Gastrocnemius medialis (tissue), 4 donors: ENCODE measurements around the gene ABI3. TPM values are rescaled to one million over a fixed set of nuclear protein-coding genes. Genes with fewer than 3 reads are reported as not detected.

Experiments used
- ATAC-seq, 2 donors: fragments of 150-250 bp; one replicate each; pipeline ENCODE4 v1.9.1; 2016
- DNase-seq, 2 donors: peaks; one replicate each; pipeline ENCODE4 v3.0.0-alpha.2; 2019
- H3K27ac ChIP-seq, 4 donors: fragments of 200-600 bp; sonication (generic); 1 replicate in 1 of 4; 2 replicates in 3 of 4; pipeline ENCODE4 v1.5.1; 2016 to 2018; ENCODE audit warnings: mild to moderate bottlenecking in 2 of 4, moderate library complexity in 1 of 4
- H3K27me3 ChIP-seq, 3 donors: fragments of 200-600 bp; sonication (generic) in 2 of 3; 1 replicate in 1 of 3; 2 replicates in 2 of 3; pipeline versions ENCODE4 v1.5.1 to v1.6.0; 2016 to 2019; ENCODE audit warnings: mild to moderate bottlenecking in 1 of 3, moderate library complexity in 1 of 3
- H3K36me3 ChIP-seq, 2 donors: fragments of 200-600 bp; sonication (generic) in 1 of 2; one replicate each; pipeline ENCODE4 v1.5.1; 2017 to 2018
- H3K4me1 ChIP-seq, 2 donors: fragments of 200-600 bp; sonication (generic) in 1 of 2; one replicate each; pipeline ENCODE4 v1.5.1; 2016 to 2017; ENCODE audit warnings: mild to moderate bottlenecking in 2 of 2
- H3K4me3 ChIP-seq, 4 donors: fragments of 200-600 bp; sonication (generic) in 3 of 4; 1 replicate in 1 of 4; 2 replicates in 3 of 4; pipeline ENCODE4 v1.5.1; 2016 to 2019; ENCODE audit warnings: mild to moderate bottlenecking in 2 of 4
- H3K9me3 ChIP-seq, 3 donors: fragments of 200-600 bp; sonication (generic) in 2 of 3; 1 replicate in 1 of 3; 2 replicates in 2 of 3; pipeline ENCODE4 v1.5.1; 2016 to 2019
- CTCF ChIP-seq, 5 experiments: fragments of 450-650 bp in 3 of 5; fragments of 200-600 bp in 2 of 5; sonication (generic) in 2 of 5; IDR thresholded peaks in 4 of 5; conservative IDR thresholded peaks in 1 of 5; 1 replicate in 4 of 5; 2 replicates in 1 of 5; pipeline ENCODE4 v1.5.1; 2016 to 2019; ENCODE audit warnings: antibody characterized with exemption in 5 of 5, mild to moderate bottlenecking in 3 of 5, moderate library complexity in 3 of 5
- POLR2A ChIP-seq, 2 donors: fragments of 450-650 bp; IDR thresholded peaks; one replicate each; pipeline ENCODE4 v1.6.1; 2017; ENCODE audit warnings: antibody characterized with exemption in 2 of 2, mild to moderate bottlenecking in 2 of 2, moderate library complexity in 2 of 2
- in situ Hi-C, 4 donors: fragments of 200-750 bp; cut with MboI; loops; one replicate each; pipeline versions ENCODE4 v1.15.0 to v1.8.0; 2017; ENCODE audit warnings: low sequenced_read_pairs in 4 of 4
- intact Hi-C: fragments of 100-400 bp; cut with DNase I; formaldehyde crosslinking; loops from one replicate; pipeline ENCODE4 v1.15.1; 2023; ENCODE audit warnings: low total_unique reads
- total RNA-seq, 4 donors: library from RNA; depleted of rRNA; stranded (reverse); fragments of >200 nt; gene quantifications; one replicate each; pipeline versions ENCODE4 v1.1.0 to v1.2.3, GENCODE V29; 2016

ABI3 gene
- total RNA-seq, 4 donors from 2014 or later: 1.2 to 2.6 (median 2.4) TPM

- Histone ChIP-seq H3K9me3 (no peaks in the 10 kb centered on the region), H3K27me3 (no peaks in the 10 kb centered on the region), H3K4me3 (no peak overlapping the region), H3K4me1 (peaks cover 0 to 8% of the 10 kb centered on the region in 2 donors), H3K36me3 (no peaks in the 10 kb centered on the region), H3K27ac (no peak overlapping the region)
- ATAC-seq: no peak
- DNase-seq: no peak
- in situ Hi-C loops: no loop called here
- intact Hi-C loops: no loop called here
- TF ChIP-seq CTCF (IDR thresholded peaks at IDR 0.05 in 4 of 5, conservative IDR thresholded peaks at IDR 0.05 in 1 of 5): no peak
- no peak for TF ChIP-seq POLR2A (IDR thresholded peaks at IDR 0.05)
These were observed 24.1 kb downstream of the ABI3 start for GRCh38 chr17:49234509-49235080.

GRCh38 chr17:49235896-49236295 lies 25.4 kb downstream of the ABI3 start:
- no peak for TF ChIP-seq POLR2A (IDR thresholded peaks at IDR 0.05)
- TF ChIP-seq CTCF (IDR thresholded peaks at IDR 0.05 in 4 of 5, conservative IDR thresholded peaks at IDR 0.05 in 1 of 5): no peak
- H3K9me3 ChIP-seq: no peaks in the 10 kb centered on the region
- in situ Hi-C loops: no loop called here
- no peaks in the 10 kb centered on the region for H3K4me1 ChIP-seq
- intact Hi-C loops: no loop called here
- no peak overlapping the region for H3K27ac ChIP-seq
- no peaks in the 10 kb centered on the region for H3K27me3 ChIP-seq
- ATAC-seq: no peak
- no peak overlapping the region for H3K4me3 ChIP-seq
- DNase-seq: no peak
- no peaks in the 10 kb centered on the region for H3K36me3 ChIP-seq

- no peak overlapping the region for H3K4me3 ChIP-seq
- H3K27me3 ChIP-seq: no peaks in the 10 kb centered on the region
- H3K4me1 ChIP-seq: no peaks in the 10 kb centered on the region
- in situ Hi-C loops (no loop called here), intact Hi-C loops (no loop called here)
- H3K9me3 ChIP-seq: no peaks in the 10 kb centered on the region
- ATAC-seq (no peak), DNase-seq (no peak)
- H3K27ac ChIP-seq: no peak overlapping the region
- TF ChIP-seq POLR2A (IDR thresholded peaks at IDR 0.05): no peak
- TF ChIP-seq CTCF (IDR thresholded peaks at IDR 0.05 in 4 of 5, conservative IDR thresholded peaks at IDR 0.05 in 1 of 5): no peak
- H3K36me3 ChIP-seq: no peaks in the 10 kb centered on the region
These were observed 29.5 kb downstream of the ABI3 start for GRCh38 chr17:49239963-49240362.

GRCh38 chr17:49240619-49241018 lies 30.1 kb downstream of the ABI3 start:
- DNase-seq (no peak), ATAC-seq (no peak)
- TF ChIP-seq POLR2A (IDR thresholded peaks at IDR 0.05) (no peak), CTCF (IDR thresholded peaks at IDR 0.05 in 4 of 5, conservative IDR thresholded peaks at IDR 0.05 in 1 of 5) (no peak)
- in situ Hi-C loops: no loop called here
- Histone ChIP-seq H3K27me3 (no peaks in the 10 kb centered on the region), H3K4me3 (no peak overlapping the region), H3K9me3 (no peaks in the 10 kb centered on the region), H3K27ac (no peak overlapping the region), H3K36me3 (no peaks in the 10 kb centered on the region), H3K4me1 (no peaks in the 10 kb centered on the region)
- intact Hi-C loops: no loop called here

- H3K4me3 ChIP-seq: no peak overlapping the region
- ATAC-seq: no peak
- TF ChIP-seq CTCF (IDR thresholded peaks at IDR 0.05 in 4 of 5, conservative IDR thresholded peaks at IDR 0.05 in 1 of 5) (no peak), POLR2A (IDR thresholded peaks at IDR 0.05) (no peak)
- no peaks in the 10 kb centered on the region for H3K9me3 ChIP-seq
- no peak for DNase-seq
- no peaks in the 10 kb centered on the region for H3K27me3 ChIP-seq
- H3K27ac ChIP-seq: no peak overlapping the region
- no peaks in the 10 kb centered on the region for H3K4me1 ChIP-seq
- intact Hi-C loops: no loop called here
- in situ Hi-C loops: no loop called here
- H3K36me3 ChIP-seq: no peaks in the 10 kb centered on the region
These were observed 30.5 kb downstream of the ABI3 start for GRCh38 chr17:49241040-49241439.
